GM18508 (cell line): ENCODE measurements around the gene DNAJC12.
"Not testable (repeated sequence)": the region's sequence is repeated elsewhere in the genome, so short reads cannot be mapped to it uniquely, and the experiment has no call there.

Experiments used
- ATAC-seq: cut with Tn5 transposase; IDR thresholded peaks from one replicate; pipeline ENCODE4 v1.9.1; 2021; ENCODE audit warnings: moderate number of reproducible peaks; ENCODE audit not compliant: insufficient read depth, unreplicated experiment

Gene DNAJC12

GRCh38 chr10:67837541-67838314, at the start of gene DNAJC12:
TSS of gene DNAJC12 (minus strand) at chr10:67838188. CDS start at chr10:67838011, 177 bp downstream.
- ATAC-seq, result no peak

DNA sequence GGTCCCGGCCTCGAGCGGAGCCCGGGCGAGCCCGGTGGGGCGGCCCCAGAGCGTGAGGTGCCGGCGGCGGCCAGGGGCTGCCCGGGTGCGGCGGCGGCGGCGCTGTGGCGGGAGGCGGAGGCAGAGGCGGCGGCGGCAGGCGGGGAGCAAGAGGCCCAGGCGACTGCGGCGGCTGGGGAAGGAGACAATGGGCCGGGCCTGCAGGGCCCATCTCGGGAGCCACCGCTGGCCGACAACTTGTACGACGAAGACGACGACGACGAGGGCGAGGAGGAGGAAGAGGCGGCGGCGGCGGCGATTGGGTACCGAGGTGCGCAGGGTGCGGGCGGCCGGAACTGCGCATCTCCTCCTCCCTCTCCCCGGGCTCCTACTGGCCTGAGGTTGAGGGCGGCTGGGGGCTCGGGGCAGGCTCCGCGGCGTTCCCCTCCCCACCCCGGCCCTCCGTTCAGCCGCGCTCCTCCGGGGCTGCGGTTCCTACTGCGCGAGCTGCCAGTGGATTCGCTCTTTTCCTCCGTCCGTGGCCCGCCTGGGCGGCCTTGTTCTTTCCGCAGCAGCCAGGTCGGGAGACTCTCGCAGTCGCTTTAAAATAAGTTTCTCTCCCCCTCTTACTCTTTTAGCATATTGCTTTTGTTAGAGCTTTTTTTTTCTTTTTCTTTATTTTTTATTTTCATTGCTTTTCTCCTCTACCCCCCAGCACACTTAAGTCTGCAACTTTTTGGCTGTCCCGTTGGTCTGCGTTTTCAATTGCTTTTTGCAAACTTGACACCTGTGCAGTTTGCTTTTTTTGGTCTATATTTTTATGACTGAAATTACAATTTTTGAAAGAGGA, 47.1 kb upstream of the DNAJC12 start:
- peak; percentile 28 for ATAC-seq

DNA sequence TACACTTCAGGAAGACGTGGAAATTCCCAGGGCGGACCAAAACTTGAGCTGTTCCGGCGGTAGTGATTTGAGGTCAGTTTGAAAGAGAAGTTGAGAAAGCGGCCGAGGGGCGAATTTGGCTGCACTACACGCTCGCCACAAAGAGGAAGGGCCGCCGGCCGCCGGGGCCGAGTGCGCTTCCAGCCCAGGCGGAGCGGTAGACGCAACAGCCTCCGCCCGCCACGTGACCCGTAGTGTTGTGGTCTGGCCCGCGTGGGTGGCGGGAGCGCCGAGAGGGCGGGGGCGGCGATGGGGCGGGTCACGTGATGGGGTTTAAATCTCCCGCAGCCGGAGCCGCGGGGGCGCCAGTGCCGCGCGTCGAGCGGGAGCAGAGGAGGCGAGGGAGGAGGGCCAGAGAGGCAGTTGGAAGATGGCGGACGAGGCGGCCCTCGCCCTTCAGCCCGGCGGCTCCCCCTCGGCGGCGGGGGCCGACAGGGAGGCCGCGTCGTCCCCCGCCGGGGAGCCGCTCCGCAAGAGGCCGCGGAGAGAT, 46.4 kb upstream of the DNAJC12 start, which contains the start of gene SIRT1:
TSS of gene SIRT1 (plus strand) at position 344 of the 529 bp plus-strand sequence. CDS start at position 410, 66 bp downstream.
- ATAC-seq, result peak; percentile 71

DNA sequence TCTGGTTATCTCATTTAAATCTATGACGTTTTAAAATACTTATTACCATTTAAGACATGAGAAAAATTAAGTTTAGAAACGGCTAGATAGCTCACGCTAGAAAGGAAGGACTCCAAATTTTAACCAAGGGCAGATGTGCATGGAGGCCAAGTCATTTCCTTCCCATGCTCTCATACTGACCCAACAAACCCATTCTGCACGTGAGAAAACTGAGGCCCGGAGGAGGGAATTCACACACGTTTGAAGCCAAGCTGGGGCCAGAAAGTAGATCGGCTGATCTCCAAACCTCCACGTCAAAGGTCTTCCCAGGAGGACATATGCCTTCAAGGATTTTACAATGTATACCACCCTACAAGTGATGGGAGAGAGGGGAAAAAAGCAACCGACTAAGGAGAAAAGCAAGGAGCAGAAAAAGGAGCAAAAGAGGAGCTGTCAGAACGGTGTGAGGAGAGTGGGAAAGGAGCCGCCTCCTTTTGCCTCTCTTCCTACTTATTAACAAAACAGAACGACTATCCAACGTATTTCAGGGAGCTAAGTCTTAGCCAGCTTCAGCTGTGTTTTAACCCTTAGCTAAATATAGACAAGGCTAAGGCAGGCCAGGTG, 45.8 kb upstream of the DNAJC12 start:
- ATAC-seq, result no peak

GRCh38 chr10:67878133-67878532, 40.1 kb upstream of the DNAJC12 start:
- ATAC-seq, result no peak

DNA sequence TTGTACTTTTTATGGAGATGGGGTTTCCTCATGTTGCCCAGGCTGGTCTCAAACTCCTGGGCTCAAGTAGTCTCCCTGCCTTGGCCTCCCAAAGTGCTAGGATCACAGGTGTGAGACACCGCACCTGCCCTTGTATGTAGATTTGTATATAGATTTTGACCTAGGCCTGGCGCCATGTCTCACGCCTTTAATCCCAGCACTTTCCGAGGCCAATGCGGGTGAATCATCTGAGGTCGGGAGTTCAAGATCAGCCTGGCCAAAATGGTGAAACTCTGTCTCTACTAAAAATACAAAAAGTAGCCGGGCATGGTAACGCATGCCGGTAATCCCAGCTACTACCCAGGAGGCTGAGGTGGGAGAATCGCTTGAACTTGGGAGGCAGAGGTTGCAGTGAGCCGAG, 39.4 kb upstream of the DNAJC12 start:
- not testable (repeated sequence) for ATAC-seq

DNA sequence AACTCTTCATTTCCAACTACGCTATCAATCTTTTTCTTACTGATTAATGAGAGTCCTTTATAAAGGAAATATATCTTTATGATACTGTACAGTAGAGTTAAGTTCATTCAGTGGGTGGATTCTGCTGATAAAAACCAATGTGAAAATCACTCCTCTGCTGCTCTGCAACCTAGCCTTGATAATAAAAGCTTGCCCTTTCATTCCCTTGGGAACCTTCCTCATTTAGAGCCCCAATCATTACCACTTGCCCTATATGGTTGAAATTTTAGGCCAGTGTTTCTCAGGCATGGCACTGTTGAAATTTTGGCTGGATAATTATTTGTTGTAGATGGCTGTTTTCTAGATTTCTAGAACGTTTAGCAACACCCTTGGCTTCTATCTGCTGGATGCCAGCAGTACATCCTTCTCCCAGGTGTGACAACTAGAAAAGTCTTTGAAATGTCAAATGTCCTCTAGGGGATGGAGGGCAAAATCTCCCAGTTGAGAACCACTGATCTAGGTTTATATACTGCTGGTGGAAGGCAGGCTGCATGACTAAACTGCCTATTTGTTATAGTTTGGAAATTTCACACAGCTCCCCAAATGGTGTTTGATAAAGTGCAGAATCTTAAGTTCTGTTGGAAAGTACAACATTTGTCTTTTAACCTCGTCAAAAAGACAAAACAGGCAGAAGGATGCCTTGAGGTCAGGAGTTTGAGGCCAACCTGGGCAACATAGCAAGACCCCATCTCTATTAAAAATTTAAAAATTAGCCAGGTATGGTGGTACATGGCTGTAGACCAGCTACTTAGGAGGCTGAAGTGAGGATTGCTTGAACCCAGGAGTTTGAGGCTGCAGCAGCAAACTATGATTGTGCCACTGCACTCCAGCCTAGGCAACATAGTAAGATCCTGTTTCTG, 37.6 kb upstream of the DNAJC12 start:
- ATAC-seq, result no peak

GRCh38 chr10:67869996-67870395, 32.0 kb upstream of the DNAJC12 start:
- ATAC-seq, result no peak

- no peak for ATAC-seq
These were observed 30.1 kb upstream of the DNAJC12 start for GRCh38 chr10:67868132-67868531.

- no peak for ATAC-seq
These were observed 26.8 kb upstream of the DNAJC12 start for GRCh38 chr10:67864607-67865371.

- no peak for ATAC-seq
These were observed 25.1 kb upstream of the DNAJC12 start for GRCh38 chr10:67863094-67863493.

GRCh38 chr10:67861750-67862432, 23.9 kb upstream of the DNAJC12 start:
- ATAC-seq, result no peak

GRCh38 chr10:67858971-67859370, 21.0 kb upstream of the DNAJC12 start:
- no peak for ATAC-seq

- ATAC-seq, result no peak
These were observed 15.5 kb upstream of the DNAJC12 start for GRCh38 chr10:67853512-67853911.

DNA sequence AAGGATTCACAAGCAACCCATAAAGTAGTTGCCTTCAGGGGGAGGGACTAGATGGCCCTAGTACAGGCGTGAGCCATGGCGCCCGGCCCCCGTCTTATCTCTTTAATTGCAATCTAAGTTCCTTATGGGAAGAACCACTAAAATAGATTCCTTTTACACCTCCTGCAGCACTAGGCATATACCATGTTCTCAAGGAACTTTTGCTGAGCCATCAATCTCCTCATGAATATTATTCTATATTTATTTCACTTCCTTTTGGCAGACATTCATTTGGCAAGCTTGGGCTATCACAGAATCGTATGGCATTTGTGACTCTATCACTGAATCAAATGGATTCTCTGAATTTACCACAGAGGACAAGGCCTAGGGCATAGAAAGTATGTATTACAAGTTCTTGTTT, 14.8 kb upstream of the DNAJC12 start:
- no peak for ATAC-seq

- ATAC-seq, result no peak
These were observed 13.2 kb upstream of the DNAJC12 start for GRCh38 chr10:67851186-67851585.

DNA sequence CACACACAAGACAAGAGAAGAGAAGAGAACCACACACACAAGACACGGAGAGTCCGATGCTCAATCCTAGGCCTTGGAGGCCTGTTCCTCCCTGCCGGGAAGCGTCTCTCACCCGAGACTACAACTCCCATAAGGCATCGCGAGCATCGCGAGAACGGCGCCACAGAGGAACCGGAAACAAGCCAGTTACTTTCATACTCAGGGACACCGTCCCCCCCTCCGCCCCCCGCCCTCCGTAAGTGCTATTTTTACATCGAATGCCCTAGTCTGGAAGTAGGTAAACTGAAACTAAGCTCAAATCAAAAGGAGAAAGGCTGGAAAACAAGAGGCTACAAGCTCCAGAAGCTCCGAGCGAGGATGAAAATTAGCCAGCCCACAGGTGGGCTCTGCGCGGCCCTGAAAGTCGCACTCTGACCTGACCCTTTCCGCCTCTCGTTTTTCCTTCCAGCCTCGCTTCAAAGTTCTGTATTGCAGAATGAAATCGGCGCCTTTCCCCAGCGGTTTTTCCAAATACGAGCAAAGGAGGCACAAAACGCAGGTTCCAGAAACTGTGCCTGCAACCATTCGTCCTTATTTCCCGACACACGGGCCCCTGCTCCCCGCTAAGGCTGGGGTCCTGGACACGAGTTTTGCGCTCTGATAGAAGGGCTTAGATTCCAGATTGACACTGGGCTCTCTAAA, 11.5 kb upstream of the DNAJC12 start:
- ATAC-seq, result peak; percentile 88

- ATAC-seq, result no peak
These were observed 5.3 kb upstream of the DNAJC12 start for GRCh38 chr10:67843284-67843683.
